Measurements from ENCODE around the gene LRP5. TPM values are rescaled to one million over a fixed set of nuclear protein-coding genes. Genes with fewer than 3 reads are reported as not detected.

LRP5 gene
- total and polyA plus RNA-seq, 2 experiments from 2014 or later, result 43.9 to 54.3 TPM

DNA sequence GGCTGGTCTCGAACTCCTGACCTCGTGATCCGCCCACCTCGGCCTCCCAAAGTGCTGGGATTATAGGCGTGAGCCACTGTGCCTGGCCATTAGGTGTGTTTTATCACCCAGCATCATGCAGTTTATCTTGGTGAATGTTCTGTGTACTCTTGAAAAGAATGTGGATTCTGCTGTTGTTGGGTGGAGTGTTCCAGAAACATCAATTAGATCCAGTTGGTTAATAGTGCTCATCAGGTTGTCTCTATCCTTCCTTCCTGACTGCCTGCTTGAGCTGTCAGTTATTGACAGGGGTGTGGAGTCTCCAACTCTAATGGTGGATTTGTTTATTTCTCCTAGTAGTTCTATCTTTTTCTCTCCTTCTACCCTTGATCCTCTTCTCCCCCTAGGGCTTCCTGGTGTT, 118.0 kb downstream of the LRP5 start:
- no peak for DNase-seq (ENCODE audit: low spot score)
- H2AFZ ChIP-seq, result no peak overlapping the region
- no peaks in the 10 kb centered on the region for H3K4me1 ChIP-seq (ENCODE audit: insufficient read depth)
- no peaks in the 10 kb centered on the region for H4K20me1 ChIP-seq (ENCODE audit: insufficient read depth, poor library complexity, severe bottlenecking)
- TF ChIP-seq CTCF (IDR thresholded peaks at IDR 0.05; ENCODE audit: poor library complexity) (no peak), EZH2 (IDR thresholded peaks at IDR 0.05; ENCODE audit: borderline replicate concordance) (no peak), EZH2phosphoT487 (IDR thresholded peaks at IDR 0.05; ENCODE audit: low read depth, severe bottlenecking, unreplicated experiment) (no peak)
- H3K9me3 ChIP-seq (ENCODE audit: low read depth), result peaks cover 3% of the 10 kb centered on the region
- H3K4me3 ChIP-seq, result no peak overlapping the region
- H3K79me2 ChIP-seq, result no peaks in the 10 kb centered on the region
- no peak overlapping the region for H3K27ac ChIP-seq
- H3K36me3 ChIP-seq (replicated peaks; ENCODE audit: insufficient read depth, low read depth), result peaks cover 12% of the 10 kb centered on the region
- no peaks in the 10 kb centered on the region for H3K9me2 ChIP-seq (replicated peaks; ENCODE audit: insufficient read depth)
- no peak overlapping the region for H3K4me2 ChIP-seq
- 100% methylated on average over 5 of the region's 5 CpGs for WGBS (ENCODE audit: low lambda C conversion rate, missing lambda C conversion rate)
- H3K27me3 ChIP-seq, result no peaks in the 10 kb centered on the region

GRCh38 chr11:68430801-68431200, 118.4 kb downstream of the LRP5 start:
- WGBS (ENCODE audit: low lambda C conversion rate, missing lambda C conversion rate), result 75% methylated on average over 3 of the region's 3 CpGs
- Histone ChIP-seq H3K4me1 (ENCODE audit: insufficient read depth) (no peaks in the 10 kb centered on the region), H4K20me1 (ENCODE audit: insufficient read depth, poor library complexity, severe bottlenecking) (no peaks in the 10 kb centered on the region), H3K27me3 (no peaks in the 10 kb centered on the region), H3K4me2 (no peak overlapping the region), H3K79me2 (no peaks in the 10 kb centered on the region), H3K9me2 (replicated peaks; ENCODE audit: insufficient read depth) (no peaks in the 10 kb centered on the region), H3K4me3 (no peak overlapping the region), H3K36me3 (replicated peaks; ENCODE audit: insufficient read depth, low read depth) (peaks cover 12% of the 10 kb centered on the region), H3K9me3 (ENCODE audit: low read depth) (peaks cover 3% of the 10 kb centered on the region), H3K27ac (no peak overlapping the region), H2AFZ (no peak overlapping the region)
- no peak for DNase-seq (ENCODE audit: low spot score)
- TF ChIP-seq EZH2 (IDR thresholded peaks at IDR 0.05; ENCODE audit: borderline replicate concordance) (no peak), EZH2phosphoT487 (IDR thresholded peaks at IDR 0.05; ENCODE audit: low read depth, severe bottlenecking, unreplicated experiment) (no peak), CTCF (IDR thresholded peaks at IDR 0.05; ENCODE audit: poor library complexity) (no peak)

DNA sequence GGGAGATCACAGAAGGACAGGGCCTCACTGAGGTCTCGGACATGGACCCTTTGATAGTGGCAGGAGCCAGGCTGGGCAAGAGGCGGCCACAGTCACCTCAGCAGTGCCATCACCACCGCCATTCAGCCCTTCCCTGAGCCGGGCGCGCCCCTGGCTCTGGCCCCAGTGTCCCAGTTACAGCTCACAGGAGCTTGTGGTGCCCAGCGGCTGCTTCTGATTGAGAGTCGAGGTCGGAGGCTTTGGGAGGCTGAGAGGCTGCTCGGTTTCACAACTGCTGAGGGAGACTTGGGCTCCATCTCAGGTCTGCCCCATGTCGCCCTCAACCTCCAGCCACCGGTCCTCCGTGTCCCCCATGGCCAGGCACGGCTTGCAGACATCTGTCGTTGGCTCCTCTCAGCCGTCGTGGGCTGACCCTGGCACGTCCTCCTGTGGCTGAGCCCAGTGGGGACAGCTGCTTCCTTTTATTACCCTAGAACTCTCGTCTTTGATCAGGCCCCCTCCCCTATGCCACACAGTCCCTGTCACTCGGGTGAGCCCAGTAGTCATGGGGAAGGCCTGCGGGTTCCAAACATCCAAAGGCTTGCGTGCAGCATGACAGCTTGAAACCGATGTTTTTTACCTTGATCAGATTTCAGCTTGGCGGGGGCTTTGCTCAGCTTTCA, 119.7 kb downstream of the LRP5 start:
- H3K27me3 ChIP-seq, result no peaks in the 10 kb centered on the region
- TF ChIP-seq CTCF (IDR thresholded peaks at IDR 0.05; ENCODE audit: poor library complexity), result no peak
- TF ChIP-seq EZH2 (IDR thresholded peaks at IDR 0.05; ENCODE audit: borderline replicate concordance), result no peak
- no peak for TF ChIP-seq EZH2phosphoT487 (IDR thresholded peaks at IDR 0.05; ENCODE audit: low read depth, severe bottlenecking, unreplicated experiment)
- no peak overlapping the region for H3K4me2 ChIP-seq
- WGBS (ENCODE audit: low lambda C conversion rate, missing lambda C conversion rate), result 91% methylated on average over 20 of the region's 24 CpGs
- peaks cover 3% of the 10 kb centered on the region for H3K9me3 ChIP-seq (ENCODE audit: low read depth)
- H4K20me1 ChIP-seq (ENCODE audit: insufficient read depth, poor library complexity, severe bottlenecking), result no peaks in the 10 kb centered on the region
- no peak overlapping the region for H2AFZ ChIP-seq
- no peak overlapping the region for H3K4me3 ChIP-seq
- H3K27ac ChIP-seq, result no peak overlapping the region
- H3K4me1 ChIP-seq (ENCODE audit: insufficient read depth), result no peaks in the 10 kb centered on the region
- no peaks in the 10 kb centered on the region for H3K9me2 ChIP-seq (replicated peaks; ENCODE audit: insufficient read depth)
- no peak for DNase-seq (ENCODE audit: low spot score)
- H3K79me2 ChIP-seq, result no peaks in the 10 kb centered on the region
- peaks cover 12% of the 10 kb centered on the region for H3K36me3 ChIP-seq (replicated peaks; ENCODE audit: insufficient read depth, low read depth)
